ENCODE results near the gene CAMK4.
A peak's percentile ranks its signal among the peaks of the same experiment; 100 is the strongest.

The CAMK4 gene

GRCh38 chr5:111223787-111224560 lies at the start of gene CAMK4:
Gene CAMK4 (plus strand): TSS chr5:111224384. CDS start chr5:111224484, 100 bp downstream.
- peak; percentile 78 for DNase-seq

GRCh38 chr5:111183064-111183463 lies 41.1 kb upstream of the CAMK4 start:
- DNase-seq: no peak

DNA sequence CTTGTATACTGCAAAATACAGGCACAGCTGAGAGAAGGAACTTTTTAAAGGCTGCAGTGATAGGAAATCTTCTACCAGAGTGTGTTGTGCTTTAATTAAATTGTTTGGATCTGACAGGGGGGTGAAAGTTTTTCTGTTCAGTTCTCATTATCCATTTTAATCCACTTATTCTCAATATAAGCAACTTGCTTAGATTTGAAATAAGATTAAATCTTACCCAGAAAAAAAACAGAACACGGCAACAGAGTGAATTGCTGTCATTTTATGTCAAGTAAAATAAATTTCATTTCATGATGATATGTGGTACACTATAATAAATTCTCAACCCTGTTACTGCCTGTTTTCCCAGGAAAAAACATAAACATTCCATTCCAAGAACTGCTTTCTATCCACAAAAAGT lies 37.1 kb upstream of the CAMK4 start:
- DNase-seq: no peak

DNA sequence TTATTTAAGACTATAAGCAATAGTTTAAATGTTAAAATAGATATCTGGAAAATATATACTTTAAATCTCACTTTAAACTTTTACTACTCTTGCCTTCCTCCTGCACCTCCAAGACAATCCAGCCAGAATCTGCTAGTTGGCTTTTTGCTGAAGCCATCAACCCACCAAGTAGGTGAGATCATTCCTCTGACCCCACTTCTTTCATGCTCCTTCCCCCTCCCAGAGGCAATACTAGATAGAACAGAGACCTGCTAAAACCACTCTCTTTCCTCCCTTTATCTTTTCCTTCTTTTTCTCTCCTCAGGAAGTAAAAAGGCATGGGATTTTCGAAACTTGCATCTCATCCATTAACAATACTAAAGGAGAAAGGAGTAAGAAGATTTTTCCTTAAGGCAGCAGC lies 30.1 kb upstream of the CAMK4 start:
- no peak for DNase-seq

GRCh38 chr5:111194925-111195324 lies 29.3 kb upstream of the CAMK4 start:
- DNase-seq: no peak

- no peak for DNase-seq
These were observed 26.7 kb upstream of the CAMK4 start for GRCh38 chr5:111197523-111197922.

DNA sequence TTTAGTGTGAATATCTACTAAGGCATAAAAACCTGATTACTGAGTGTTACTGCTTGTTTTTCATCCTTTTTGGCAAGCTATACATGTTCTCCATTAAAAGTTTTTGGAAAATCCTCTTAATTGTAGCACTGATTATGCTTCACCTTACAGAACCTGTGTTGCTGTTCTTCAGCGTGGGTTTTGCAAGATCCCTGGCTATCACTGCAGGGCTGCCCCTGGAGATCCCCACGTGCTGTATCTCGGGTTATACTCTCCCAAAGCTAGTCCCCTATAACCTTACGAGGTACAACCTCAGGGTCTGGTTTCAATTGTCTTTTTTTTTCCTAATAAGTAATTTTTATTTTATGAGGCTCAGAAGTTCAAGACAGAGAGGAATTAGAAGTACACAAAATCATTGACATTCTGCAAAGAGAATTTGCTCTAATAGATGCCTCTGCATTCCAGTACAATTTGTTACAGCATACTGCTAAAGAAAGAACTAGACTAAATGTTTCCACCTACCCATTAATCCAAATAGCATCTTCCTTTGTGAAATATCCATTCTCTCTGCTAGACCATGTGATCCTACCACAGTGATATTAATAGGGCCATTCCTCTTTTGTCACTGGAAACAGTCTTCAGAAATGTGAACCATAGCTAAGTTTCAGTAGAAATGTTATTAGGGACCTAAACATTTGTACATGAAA lies 25.8 kb upstream of the CAMK4 start:
- DNase-seq: no peak

GRCh38 chr5:111200828-111201227 lies 23.4 kb upstream of the CAMK4 start:
- DNase-seq: no peak

DNA sequence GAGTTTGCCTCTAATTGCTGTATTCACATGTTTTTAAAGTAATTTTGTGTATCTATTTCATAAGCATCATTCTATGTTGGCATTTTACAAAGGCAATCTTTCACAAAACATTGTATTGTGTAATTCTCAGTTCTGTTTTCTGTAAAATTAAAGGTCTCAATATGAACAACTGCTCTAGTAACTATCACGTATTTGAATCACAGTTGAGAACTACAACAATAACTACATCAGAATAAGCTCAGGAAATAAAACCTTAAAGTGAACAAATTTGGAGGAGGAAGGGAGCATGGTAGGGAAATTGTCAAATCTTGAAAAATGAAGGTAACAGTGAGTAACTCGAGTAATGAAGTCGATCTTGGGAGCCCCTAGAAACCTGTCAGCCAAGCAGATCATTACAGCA lies 22.5 kb upstream of the CAMK4 start:
- no peak for DNase-seq

- no peak for DNase-seq
These were observed 12.8 kb upstream of the CAMK4 start for GRCh38 chr5:111211341-111211740.

GRCh38 chr5:111214052-111214742 lies 10.0 kb upstream of the CAMK4 start:
- DNase-seq: no peak

DNA sequence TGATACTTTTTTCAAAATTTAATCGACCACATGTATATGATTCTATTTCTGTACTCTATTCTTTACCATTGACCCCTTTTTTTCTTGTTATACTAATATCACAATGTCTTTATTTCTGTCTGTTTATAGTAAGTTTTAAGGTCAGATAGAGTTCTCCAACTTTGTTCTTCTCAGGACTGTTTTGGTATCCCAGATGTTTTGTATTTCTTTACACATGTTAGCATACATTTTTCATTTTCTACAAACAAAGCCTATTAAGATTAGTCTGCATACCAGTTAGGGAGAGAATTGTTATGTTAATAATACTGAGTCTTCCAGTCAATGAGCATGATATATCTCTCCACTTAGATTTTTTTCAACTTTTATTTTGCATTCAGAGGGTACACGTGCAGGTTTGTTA lies 8.2 kb upstream of the CAMK4 start:
- no peak for DNase-seq

DNA sequence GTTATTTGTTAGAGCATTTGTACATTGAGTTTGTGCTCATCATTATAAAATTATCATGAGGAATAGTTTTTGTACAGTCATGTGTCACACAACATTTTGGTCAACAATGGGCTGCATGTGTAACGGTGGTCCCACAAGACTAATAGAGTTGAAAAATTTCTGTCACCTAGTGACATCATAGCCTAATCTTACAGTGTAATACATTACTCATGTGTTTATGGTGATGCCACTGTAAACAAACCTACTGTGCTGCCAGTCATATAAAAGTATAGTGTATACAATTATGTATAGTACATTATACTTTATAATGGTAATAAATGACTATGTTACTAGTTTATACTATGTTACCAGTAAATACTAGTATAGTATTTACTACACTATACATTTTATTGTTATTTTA lies 3.0 kb upstream of the CAMK4 start:
- DNase-seq: no peak

DNA sequence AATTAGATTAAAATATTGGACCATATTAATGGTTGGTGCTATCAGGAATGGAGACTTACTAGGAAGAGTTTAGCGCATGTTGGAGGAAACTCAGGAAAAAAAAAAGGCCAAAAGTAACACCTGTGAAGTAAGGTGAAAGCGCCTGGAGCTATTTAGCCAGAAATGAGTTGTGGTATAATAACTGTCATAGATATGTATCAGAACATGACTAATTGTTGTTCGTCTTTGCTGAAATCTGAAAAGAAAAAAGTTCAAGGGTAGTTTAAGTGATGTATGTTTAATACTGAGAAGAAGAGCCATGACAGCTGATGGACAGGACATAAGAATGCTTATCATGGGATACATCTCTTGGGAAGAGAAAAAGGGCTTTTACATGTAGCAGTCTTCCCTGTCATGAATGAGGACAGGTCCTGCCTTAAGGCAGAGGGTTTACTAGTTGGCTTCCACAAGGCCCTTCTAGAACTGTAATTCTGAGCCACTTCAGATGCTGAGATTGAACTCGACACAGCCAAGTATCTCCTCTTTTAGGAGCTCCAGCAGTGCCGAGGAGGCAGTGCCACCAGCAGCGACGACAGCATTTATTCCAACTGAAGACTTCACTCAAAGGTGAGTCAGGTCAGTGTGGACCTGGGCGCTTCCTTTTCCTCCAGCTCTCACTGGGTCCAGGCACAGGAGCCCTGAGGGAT lies 940 bp upstream of the CAMK4 start:
- DNase-seq: no peak

- no peak for DNase-seq
These were observed 569 bp downstream of the CAMK4 start for GRCh38 chr5:111224561-111225345.

- no peak for DNase-seq
These were observed 1.7 kb downstream of the CAMK4 start for GRCh38 chr5:111225926-111226325.

DNA sequence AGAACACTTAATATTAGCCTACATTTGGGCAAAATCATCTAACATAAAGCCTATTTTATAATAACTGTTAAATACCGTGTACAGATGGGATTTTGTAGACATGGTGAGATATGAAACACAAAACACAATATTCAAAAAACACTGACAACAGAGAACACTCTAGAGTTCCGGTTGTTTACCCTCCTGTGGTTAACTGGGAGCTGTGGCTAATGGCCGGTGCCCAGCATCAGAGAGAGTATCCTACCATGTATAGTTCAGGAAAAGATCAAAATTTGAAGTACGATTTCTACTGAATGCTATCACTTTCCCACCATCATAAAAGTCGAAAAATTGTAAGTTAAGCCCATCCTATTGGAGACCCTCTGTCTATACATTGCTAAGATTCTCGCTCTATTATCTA lies 2.4 kb downstream of the CAMK4 start:
- DNase-seq: no peak

- DNase-seq: no peak
These were observed 3.1 kb downstream of the CAMK4 start for GRCh38 chr5:111227226-111227782.

DNA sequence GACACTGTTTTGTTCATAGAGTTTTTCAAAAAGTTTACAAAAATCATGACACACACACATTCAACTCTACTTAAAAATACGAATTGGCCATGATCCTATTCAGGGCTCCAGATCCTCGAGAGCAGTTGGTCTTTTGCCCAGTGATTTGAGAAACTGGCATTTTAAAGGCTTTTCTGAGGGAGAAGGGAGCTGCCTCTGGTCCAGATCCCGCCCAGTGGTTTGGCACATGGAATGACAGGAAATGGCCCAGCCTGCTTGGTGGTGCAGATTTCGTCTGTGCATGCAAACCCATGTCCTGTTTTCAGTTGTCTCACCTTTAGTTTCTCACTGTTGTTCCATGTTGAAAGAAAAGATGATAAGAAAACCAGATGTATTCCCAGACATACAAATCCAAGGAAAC lies 3.6 kb downstream of the CAMK4 start:
- no peak for DNase-seq

GRCh38 chr5:111228520-111229220 lies 4.5 kb downstream of the CAMK4 start:
- no peak for DNase-seq

GRCh38 chr5:111229221-111229835 lies 5.1 kb downstream of the CAMK4 start:
- no peak for DNase-seq
